PC-3 (cell line): ENCODE measurements around the gene IFNA1. TPM values are rescaled to one million over a fixed set of nuclear protein-coding genes. Genes with fewer than 3 reads are reported as not detected.
"Not testable (repeated sequence)": the region's sequence is repeated elsewhere in the genome, so short reads cannot be mapped to it uniquely, and the experiment has no call there.

ENCODE experiments used
- ATAC-seq: fragments of 200-7000 bp; cut with Tn5 transposase; 2 replicates; pipeline ENCODE4 v1.9.1; 2020; ENCODE audit warnings: mild to moderate bottlenecking, moderate library complexity
- BruUV-seq: library from RNA; stranded (reverse); fragments of 400-500 nt; replicated peaks from 2 replicates; lab custom pipeline; 2021; lab: Mats Ljungman, UMichigan
- CTCF ChIA-PET: fragments of 300-600 bp; sonication (Branson Sonifier 250); formaldehyde crosslinking; loops from one replicate; lab custom pipeline; 2022; ENCODE audit warnings: antibody characterized with exemption; lab: Charles Lee
- POLR2A ChIA-PET: fragments of 300-600 bp; sonication (Branson Sonifier 250); formaldehyde crosslinking; loops from one replicate; lab custom pipeline; 2022; ENCODE audit warnings: antibody characterized with exemption; ENCODE audit not compliant: unreplicated experiment; lab: Charles Lee
- DNase-seq: peaks from one replicate; pipeline ENCODE4 v3.0.0-alpha.2; 2015
- H2AFZ ChIP-seq: fragments of 300-600 bp; sonication (generic); 2 replicates; pipeline ENCODE4 v1.6.0; 2016; ENCODE audit warnings: antibody characterized with exemption, low read length
- H3F3A ChIP-seq: fragments of 300-600 bp; sonication (generic); one replicate; pipeline ENCODE4 v1.6.0; 2017; ENCODE audit warnings: antibody characterized with exemption, low read length, control low read depth, mild to moderate bottlenecking; ENCODE audit not compliant: unreplicated experiment
- H3K27ac ChIP-seq: fragments of 300-600 bp; sonication (generic); 2 replicates; pipeline ENCODE4 v1.5.1; 2016; ENCODE audit warnings: mild to moderate bottlenecking, low read length
- H3K27me3 ChIP-seq: fragments of 300-600 bp; sonication (generic); 2 replicates; pipeline ENCODE4 v1.6.1; 2016; ENCODE audit warnings: low read length, mixed read lengths
- H3K36me3 ChIP-seq: fragments of 300-600 bp; sonication (generic); 2 replicates; pipeline ENCODE4 v1.6.1; 2016; ENCODE audit warnings: low read depth, mixed run types, low read length, mixed read lengths
- H3K4me1 ChIP-seq: fragments of 300-600 bp; sonication (generic); 2 replicates; pipeline ENCODE4 v1.5.1; 2016; ENCODE audit warnings: low read length; ENCODE audit not compliant: insufficient read depth
- H3K4me2 ChIP-seq: fragments of 300-600 bp; sonication (generic); 2 replicates; pipeline ENCODE4 v1.6.0; 2016; ENCODE audit warnings: low read length
- H3K4me3 ChIP-seq: fragments of 300-600 bp; sonication (generic); 2 replicates; pipeline ENCODE4 v1.5.1; 2016; ENCODE audit warnings: mild to moderate bottlenecking, low read length, mixed read lengths
- H3K79me2 ChIP-seq: fragments of 300-600 bp; sonication (generic); 2 replicates; pipeline ENCODE4 v1.6.1; 2017; ENCODE audit warnings: low read length, mixed read lengths
- H3K9ac ChIP-seq: fragments of 300-600 bp; sonication (generic); 2 replicates; pipeline ENCODE4 v1.6.0; 2016; ENCODE audit warnings: mild to moderate bottlenecking, low read length
- H3K9me2 ChIP-seq: fragments of 300-600 bp; sonication (generic); replicated peaks from 2 replicates; pipeline ENCODE4 v1.6.1; 2016; ENCODE audit warnings: mixed run types, low read length, mixed read lengths
- H3K9me3 ChIP-seq: fragments of 300-600 bp; sonication (generic); 2 replicates; pipeline ENCODE4 v1.6.1; 2016; ENCODE audit warnings: low read length, mixed read lengths
- H4K20me1 ChIP-seq: fragments of 300-600 bp; sonication (generic); 2 replicates; pipeline ENCODE4 v1.6.1; 2016; ENCODE audit warnings: low read length, mixed read lengths
- EZH2 ChIP-seq: fragments of 300-600 bp; sonication (generic); IDR thresholded peaks from one replicate; pipeline ENCODE4 v1.6.1; 2017; ENCODE audit warnings: antibody characterized with exemption, mild to moderate bottlenecking, low read length; ENCODE audit not compliant: unreplicated experiment
- EZH2phosphoT487 ChIP-seq: fragments of 300-600 bp; sonication (generic); IDR thresholded peaks from 2 replicates; pipeline ENCODE4 v1.6.1; 2018; ENCODE audit warnings: mild to moderate bottlenecking, antibody characterized with exemption, low read length, borderline replicate concordance
- intact Hi-C: fragments of 100-400 bp; cut with micrococcal nuclease; formaldehyde crosslinking; loops from 2 replicates; pipeline ENCODE4 v1.9.0; 2023
- total RNA-seq: library from RNA; depleted of rRNA; stranded (reverse); fragments of >200 nt; gene quantifications from 2 replicates; pipeline ENCODE4 v1.2.3, GENCODE V29; 2014
- TF ChIP-seq, protein P1 (sequence below): fragments of 300-600 bp; sonication (generic); conservative IDR thresholded peaks from 2 replicates; pipeline ENCODE4 v1.5.1; 2017; ENCODE audit warnings: antibody characterized with exemption, low read depth, mild to moderate bottlenecking, low read length

The IFNA1 gene
- total RNA-seq, 1 experiment from 2014 or later: not detected

DNA sequence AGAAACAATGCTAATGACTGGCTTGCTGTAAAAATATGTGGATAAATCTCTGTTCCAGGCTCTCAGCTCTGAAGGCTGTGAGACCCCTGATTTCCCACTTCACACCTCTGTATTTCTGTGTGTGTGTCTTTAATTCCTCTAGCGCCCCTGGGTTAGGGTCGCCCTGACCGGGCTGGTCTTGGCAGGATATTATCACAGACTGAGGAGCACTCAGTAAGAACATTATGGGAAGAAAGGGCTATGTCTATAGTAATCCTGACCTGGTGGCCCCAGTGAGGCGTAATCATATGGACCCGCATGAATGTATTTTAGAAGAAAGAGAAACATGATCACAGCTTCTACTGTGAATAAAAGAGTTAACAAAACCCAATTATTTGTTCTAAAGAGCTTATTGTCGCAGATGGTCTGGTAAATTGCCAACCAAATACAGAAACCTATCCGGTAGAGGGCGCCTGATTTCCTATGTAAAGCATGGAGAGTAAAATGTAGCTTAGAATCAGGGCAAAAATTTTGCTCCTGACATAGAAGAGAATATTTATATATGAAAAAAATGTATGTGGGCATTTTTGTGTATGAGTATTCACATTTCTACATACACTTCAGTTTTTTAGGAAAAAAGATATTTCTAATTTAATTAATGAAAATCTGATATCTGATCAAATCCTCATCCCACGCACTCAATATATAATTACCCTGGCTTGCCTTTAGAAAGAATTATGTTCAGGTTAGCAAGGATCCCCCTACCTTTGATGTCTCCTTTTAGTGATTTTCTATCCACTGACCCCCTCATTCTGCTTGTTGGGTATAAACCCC is 5.8 kb upstream of the IFNA1 start:
- Histone ChIP-seq H3K9me3 (no peaks in the 10 kb centered on the region), H3K27ac (no peak overlapping the region), H3K9ac (no peak overlapping the region), H3K4me2 (no peak overlapping the region), H3K27me3 (no peaks in the 10 kb centered on the region), H2AFZ (no peak overlapping the region), H3K4me1 (no peaks in the 10 kb centered on the region), H3K9me2 (no peaks in the 10 kb centered on the region), H3K4me3 (no peak overlapping the region), H3K36me3 (no peaks in the 10 kb centered on the region), H3K79me2 (no peaks in the 10 kb centered on the region), H3F3A (no peaks in the 10 kb centered on the region), H4K20me1 (no peaks in the 10 kb centered on the region)
- no TSS peak for BruUV-seq
- ATAC-seq: no peak
- TF ChIP-seq, protein P1, sequence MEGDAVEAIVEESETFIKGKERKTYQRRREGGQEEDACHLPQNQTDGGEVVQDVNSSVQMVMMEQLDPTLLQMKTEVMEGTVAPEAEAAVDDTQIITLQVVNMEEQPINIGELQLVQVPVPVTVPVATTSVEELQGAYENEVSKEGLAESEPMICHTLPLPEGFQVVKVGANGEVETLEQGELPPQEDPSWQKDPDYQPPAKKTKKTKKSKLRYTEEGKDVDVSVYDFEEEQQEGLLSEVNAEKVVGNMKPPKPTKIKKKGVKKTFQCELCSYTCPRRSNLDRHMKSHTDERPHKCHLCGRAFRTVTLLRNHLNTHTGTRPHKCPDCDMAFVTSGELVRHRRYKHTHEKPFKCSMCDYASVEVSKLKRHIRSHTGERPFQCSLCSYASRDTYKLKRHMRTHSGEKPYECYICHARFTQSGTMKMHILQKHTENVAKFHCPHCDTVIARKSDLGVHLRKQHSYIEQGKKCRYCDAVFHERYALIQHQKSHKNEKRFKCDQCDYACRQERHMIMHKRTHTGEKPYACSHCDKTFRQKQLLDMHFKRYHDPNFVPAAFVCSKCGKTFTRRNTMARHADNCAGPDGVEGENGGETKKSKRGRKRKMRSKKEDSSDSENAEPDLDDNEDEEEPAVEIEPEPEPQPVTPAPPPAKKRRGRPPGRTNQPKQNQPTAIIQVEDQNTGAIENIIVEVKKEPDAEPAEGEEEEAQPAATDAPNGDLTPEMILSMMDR: peak; percentile 73
- TF ChIP-seq EZH2 (no peak), EZH2phosphoT487 (no peak)
- ChIA-PET CTCF (interaction anchor here (0.6 to 1.1 kb wide), 7 partner anchors 13 to 355 kb away, joined by 3 to 11 read pairs (median 4); no protein-coding TSS in a partner anchor), POLR2A (no interaction called here)
- intact Hi-C loops: loop anchor here (1.0 kb wide), 1 partner anchor 355 kb away; no protein-coding TSS in a partner anchor
- peak; percentile 83 for DNase-seq

DNA sequence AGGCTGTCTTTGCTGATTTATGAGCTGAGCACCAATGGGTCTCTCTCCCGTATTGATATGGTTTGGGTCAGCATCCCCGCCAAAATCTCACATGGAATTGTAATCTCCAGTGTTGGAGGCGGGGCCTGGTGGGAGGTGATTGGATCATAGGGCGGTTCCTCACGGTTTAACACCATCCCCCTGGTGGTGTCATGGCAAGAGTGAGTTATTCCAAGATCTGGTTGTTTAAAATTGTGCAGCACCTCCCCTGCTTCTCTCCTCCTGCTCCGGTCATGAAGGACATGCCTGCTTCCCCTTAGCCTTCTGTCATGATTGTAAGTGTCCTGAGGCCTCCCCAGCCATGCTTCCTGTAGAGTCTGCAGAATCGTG is 5.2 kb upstream of the IFNA1 start:
- H3K9me3 ChIP-seq, POLR2A ChIA-PET, BruUV-seq, H2AFZ ChIP-seq, H3K27me3 ChIP-seq, H3K4me1 ChIP-seq, H3K9ac ChIP-seq, DNase-seq, H4K20me1 ChIP-seq, H3K4me3 ChIP-seq, ATAC-seq, H3K79me2 ChIP-seq, intact Hi-C loops, H3K9me2 ChIP-seq, H3K36me3 ChIP-seq, H3F3A ChIP-seq, H3K4me2 ChIP-seq, H3K27ac ChIP-seq: not testable (repeated sequence)
- CTCF ChIA-PET: interaction anchor here (0.6 to 1.1 kb wide), 7 partner anchors 12 to 354 kb away, joined by 3 to 11 read pairs (median 4); no protein-coding TSS in a partner anchor

DNA sequence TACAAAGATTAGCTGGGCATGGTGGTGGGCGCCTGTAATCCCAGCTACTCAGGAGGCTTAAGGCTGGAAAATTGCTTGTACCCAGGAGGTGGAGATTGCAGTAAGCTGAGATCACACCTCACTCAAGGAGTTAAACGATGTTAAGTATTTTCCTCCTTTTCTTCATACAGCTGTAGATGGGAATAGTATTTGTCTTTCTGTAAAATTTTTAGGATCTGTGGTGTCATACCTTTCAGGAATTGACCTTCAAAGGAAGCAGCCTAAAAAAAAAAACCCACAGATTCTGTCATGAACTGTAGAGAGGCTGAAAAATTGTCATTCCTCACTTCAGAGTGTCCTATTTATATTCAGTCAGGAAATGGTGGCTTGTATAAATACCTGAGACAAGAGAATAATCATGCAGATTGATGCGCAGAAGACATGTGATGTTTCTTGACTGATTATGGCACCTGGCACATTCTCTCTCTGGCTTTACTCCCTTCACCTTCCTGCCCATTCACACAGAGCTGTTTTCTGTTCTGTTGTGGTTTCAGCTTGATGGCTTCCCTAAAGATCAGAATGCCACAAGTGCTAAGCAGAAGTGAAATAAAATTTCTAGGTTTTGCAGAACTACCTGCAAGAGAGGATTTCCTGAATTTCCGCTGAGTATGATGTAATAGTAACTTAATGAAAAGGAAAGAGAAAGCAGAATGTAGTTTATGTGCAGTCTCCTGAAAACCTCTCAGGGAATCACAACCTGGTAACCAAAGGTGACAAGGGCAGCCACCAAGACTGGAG is 3.8 kb downstream of the IFNA1 start:
- Histone ChIP-seq H2AFZ (no peak overlapping the region), H3K36me3 (no peaks in the 10 kb centered on the region), H3K79me2 (no peaks in the 10 kb centered on the region), H4K20me1 (no peaks in the 10 kb centered on the region), H3K4me1 (no peaks in the 10 kb centered on the region), H3K4me2 (no peak overlapping the region), H3K9me3 (no peaks in the 10 kb centered on the region), H3K27me3 (no peaks in the 10 kb centered on the region), H3K9me2 (no peaks in the 10 kb centered on the region), H3K9ac (no peak overlapping the region), H3K27ac (no peak overlapping the region), H3F3A (no peaks in the 10 kb centered on the region), H3K4me3 (no peak overlapping the region)
- CTCF ChIA-PET: no interaction called here
- intact Hi-C loops: no loop called here
- no TSS peak for BruUV-seq
- POLR2A ChIA-PET: no interaction called here
- no peak for DNase-seq
- no peak for ATAC-seq
- no peak for TF ChIP-seq EZH2
- TF ChIP-seq, protein P1: no peak
- no peak for TF ChIP-seq EZH2phosphoT487

DNA sequence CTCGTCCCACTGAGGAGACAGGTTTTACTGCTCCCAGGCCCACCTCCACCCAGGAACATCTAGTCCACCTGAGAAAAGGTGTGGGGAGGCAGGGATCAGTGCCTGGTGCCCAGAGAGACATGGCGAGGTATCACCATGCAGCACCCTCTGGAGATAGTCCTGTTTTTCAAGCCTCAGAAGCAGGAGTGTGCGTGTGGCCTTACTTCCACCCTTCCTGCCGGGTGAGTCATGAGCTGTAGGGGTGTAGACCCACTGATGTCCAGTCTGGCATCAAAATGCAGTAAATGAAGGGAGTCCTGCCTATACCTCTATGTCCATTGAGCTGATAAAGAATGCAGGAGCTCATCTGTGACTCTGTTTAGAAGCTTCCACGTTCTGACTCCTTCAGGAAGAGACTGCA is 9.1 kb downstream of the IFNA1 start:
- H3K4me3 ChIP-seq, H3K79me2 ChIP-seq, H3K4me2 ChIP-seq, H3K9me3 ChIP-seq, H3K27me3 ChIP-seq, intact Hi-C loops, H3K4me1 ChIP-seq, POLR2A ChIA-PET, H3K9ac ChIP-seq, H4K20me1 ChIP-seq, BruUV-seq, H3K9me2 ChIP-seq, H3F3A ChIP-seq, H2AFZ ChIP-seq, CTCF ChIA-PET, H3K27ac ChIP-seq, H3K36me3 ChIP-seq: not testable (repeated sequence)
- ATAC-seq (peak; percentile 44), DNase-seq (peak; percentile 7)
